Measurements from ENCODE around the gene HSPH1.

Gene HSPH1

GRCh38 chr13:31195616-31196015 is 33.9 kb upstream of the HSPH1 start:
- no peak for DNase-seq (ENCODE audit: low read depth)

GRCh38 chr13:31192306-31192705 is 30.6 kb upstream of the HSPH1 start:
- no peak for DNase-seq (ENCODE audit: low read depth)

More at GRCh38 chr13:31195616-31196015, 33.9 kb upstream of the HSPH1 start:
- no peak for TF ChIP-seq CTCF (IDR thresholded peaks at IDR 0.05; ENCODE audit: low read depth, low read length, missing control alignments)
- H3K4me3 ChIP-seq (ENCODE audit: low read depth, low read length): no peak overlapping the region

GRCh38 chr13:31191748-31192147 is 30.0 kb upstream of the HSPH1 start:
- TF ChIP-seq CTCF (IDR thresholded peaks at IDR 0.05; ENCODE audit: low read depth, low read length, missing control alignments): no peak
- no peak for DNase-seq (ENCODE audit: low read depth)
- H3K4me3 ChIP-seq (ENCODE audit: low read depth, low read length): no peak overlapping the region

More at GRCh38 chr13:31192306-31192705, 30.6 kb upstream of the HSPH1 start:
- H3K4me3 ChIP-seq (ENCODE audit: low read depth, low read length): no peak overlapping the region
- no peak for TF ChIP-seq CTCF (IDR thresholded peaks at IDR 0.05; ENCODE audit: low read depth, low read length, missing control alignments)

- no peak for TF ChIP-seq CTCF (IDR thresholded peaks at IDR 0.05; ENCODE audit: low read depth, low read length, missing control alignments)
- no peak overlapping the region for H3K4me3 ChIP-seq (ENCODE audit: low read depth, low read length)
- no peak for DNase-seq (ENCODE audit: low read depth)
Measured at GRCh38 chr13:31184981-31185645, 23.4 kb upstream of the HSPH1 start.

- TF ChIP-seq CTCF (IDR thresholded peaks at IDR 0.05; ENCODE audit: low read depth, low read length, missing control alignments): no peak
- no peak for DNase-seq (ENCODE audit: low read depth)
Measured at GRCh38 chr13:31184451-31184850, 22.7 kb upstream of the HSPH1 start.

GRCh38 chr13:31182987-31183386 is 21.3 kb upstream of the HSPH1 start:
- TF ChIP-seq CTCF (IDR thresholded peaks at IDR 0.05; ENCODE audit: low read depth, low read length, missing control alignments): no peak
- no peak overlapping the region for H3K4me3 ChIP-seq (ENCODE audit: low read depth, low read length)
- DNase-seq (ENCODE audit: low read depth): no peak

More at GRCh38 chr13:31184451-31184850, 22.7 kb upstream of the HSPH1 start:
- no peak overlapping the region for H3K4me3 ChIP-seq (ENCODE audit: low read depth, low read length)

- no peak for DNase-seq (ENCODE audit: low read depth)
- H3K4me3 ChIP-seq (ENCODE audit: low read depth, low read length): no peak overlapping the region
- no peak for TF ChIP-seq CTCF (IDR thresholded peaks at IDR 0.05; ENCODE audit: low read depth, low read length, missing control alignments)
Measured at GRCh38 chr13:31179754-31180153, 18.1 kb upstream of the HSPH1 start.

Measured in GM12864 (cell line).